GM12875 (cell line): Measurements from ENCODE around the gene DTD2.

Experiments
- H3K4me3 ChIP-seq: one replicate; pipeline ENCODE4 v1.5.1; 2011; ENCODE audit warnings: low read depth, low read length, control low read depth
- CTCF ChIP-seq: IDR thresholded peaks from 2 replicates; pipeline ENCODE4 v1.5.1; 2011; ENCODE audit warnings: low read depth, mild to moderate bottlenecking, control low read depth, inconsistent platforms, low read length, moderate library complexity, borderline replicate concordance; ENCODE audit not compliant: insufficient read depth

DTD2 gene

GRCh38 chr14:31456841-31457664, at the start of gene DTD2:
Gene DTD2, minus strand, starts transcription at chr14:31457506. Its CDS starts 113 bp downstream, at chr14:31457393.
- H3K4me3 ChIP-seq = peak within 1 kb of the TSS; percentile 59
- TF ChIP-seq CTCF = no peak

GRCh38 chr14:31505411-31505810, 48.1 kb upstream of the DTD2 start:
- no peak overlapping the region for H3K4me3 ChIP-seq
- no peak for TF ChIP-seq CTCF

GRCh38 chr14:31501870-31502269, 44.6 kb upstream of the DTD2 start:
- TF ChIP-seq CTCF = no peak
- no peak overlapping the region for H3K4me3 ChIP-seq

GRCh38 chr14:31492759-31493498, 35.6 kb upstream of the DTD2 start:
- no peak for TF ChIP-seq CTCF
- no peak overlapping the region for H3K4me3 ChIP-seq

- no peak overlapping the region for H3K4me3 ChIP-seq
- TF ChIP-seq CTCF = no peak
Observed at GRCh38 chr14:31489691-31490090, 32.4 kb upstream of the DTD2 start.

- TF ChIP-seq CTCF = no peak
Observed at GRCh38 chr14:31487886-31488285, 30.6 kb upstream of the DTD2 start, which contains the start of gene GPR33. Gene GPR33, minus strand, starts transcription at chr14:31488039. Its CDS starts 4,074 bp downstream, at chr14:31483965.

More at GRCh38 chr14:31487886-31488285, 30.6 kb upstream of the DTD2 start, which contains the start of gene GPR33:
- H3K4me3 ChIP-seq = no peak within 1 kb of the TSS
